CD4-positive, alpha-beta T cell (primary cell): ENCODE results near the gene FRMD4B. TPM values are rescaled to one million over a fixed set of nuclear protein-coding genes. Genes with fewer than 3 reads are reported as not detected.

Experiments
- ATAC-seq: fragments of 200-7000 bp; cut with Tn5 transposase; one replicate; pipeline ENCODE4 v1.10.0; 2022; ENCODE audit warnings: mild to moderate bottlenecking; ENCODE audit not compliant: poor library complexity
- CTCF ChIA-PET: fragments of 350-600 bp; sonication (Branson Sonifier 250); formaldehyde crosslinking; loops from one replicate; lab custom pipeline; 2021; ENCODE audit warnings: antibody characterized with exemption, inconsistent platforms; lab: Charles Lee
- POLR2A ChIA-PET: fragments of 350-600 bp; sonication (Branson Sonifier 250); formaldehyde crosslinking; loops from one replicate; lab custom pipeline; 2021; ENCODE audit warnings: antibody characterized with exemption, inconsistent platforms; lab: Charles Lee
- DNase-seq, 14 experiments: peaks; one replicate each; pipeline ENCODE4 v3.0.0-alpha.2; 2013 to 2020; ENCODE audit warnings: mixed read lengths in 2 of 14
- H3K27ac ChIP-seq, 2 donors: one replicate each; pipeline versions ENCODE4 v1.5.1 to v1.7.0; 2013; ENCODE audit warnings: low read length in 2 of 2, low read depth in 1 of 2, mild to moderate bottlenecking in 1 of 2
- H3K27me3 ChIP-seq, 2 experiments: 1 replicate in 1 of 2; 2 replicates in 1 of 2; pipeline versions ENCODE4 v1.6.1 to v1.7.0; 2013; ENCODE audit warnings: low read length in 2 of 2, control low read depth in 1 of 2, mild to moderate bottlenecking in 1 of 2, moderate library complexity in 1 of 2; ENCODE audit not compliant: insufficient read depth in 2 of 2, control insufficient read depth in 1 of 2
- H3K36me3 ChIP-seq: one replicate; pipeline ENCODE4 v1.6.1; 2013; ENCODE audit warnings: low read length, control low read depth; ENCODE audit not compliant: insufficient read depth
- H3K4me1 ChIP-seq: one replicate; pipeline ENCODE4 v1.6.1; 2013; ENCODE audit warnings: low read length, control low read depth; ENCODE audit not compliant: insufficient read depth
- H3K4me3 ChIP-seq: one replicate; pipeline ENCODE4 v1.5.1; 2013; ENCODE audit warnings: mild to moderate bottlenecking, low read length, moderate library complexity
- H3K9me3 ChIP-seq, 2 experiments: 1 replicate in 1 of 2; 2 replicates in 1 of 2; pipeline versions ENCODE4 v1.6.1 to v1.7.0; 2013; ENCODE audit warnings: low read length in 2 of 2, mild to moderate bottlenecking in 2 of 2, control low read depth in 1 of 2, moderate library complexity in 1 of 2; ENCODE audit not compliant: control insufficient read depth in 1 of 2, insufficient read depth in 1 of 2
- H3K27ac Mint-ChIP-seq: one replicate; pipeline ENCODE4 v1.8.0; 2020; ENCODE audit warnings: mixed read lengths
- H3K27me3 Mint-ChIP-seq: one replicate; pipeline ENCODE4 v1.8.0; 2021; ENCODE audit warnings: mixed read lengths
- H3K36me3 Mint-ChIP-seq: one replicate; pipeline ENCODE4 v1.8.0; 2021; ENCODE audit warnings: low read depth, mixed read lengths
- H3K4me1 Mint-ChIP-seq: one replicate; pipeline ENCODE4 v1.8.0; 2021; ENCODE audit warnings: low read depth, mixed read lengths
- H3K4me3 Mint-ChIP-seq: one replicate; pipeline ENCODE4 v1.8.0; 2020; ENCODE audit warnings: mild to moderate bottlenecking, mixed read lengths
- H3K9me3 Mint-ChIP-seq: one replicate; pipeline ENCODE4 v1.8.0; 2020; ENCODE audit warnings: mixed read lengths
- intact Hi-C, 2 experiments: fragments of 100-400 bp; cut with DNase I in 1 of 2; cut with micrococcal nuclease in 1 of 2; formaldehyde crosslinking; loops; one replicate each; pipeline versions ENCODE4 v1.15.1 to v1.9.0; 2023 to 2025; cut with DNase I, micrococcal nuclease
- total RNA-seq, 174 experiments: library from RNA in 2 of 174; stranded (reverse) in 2 of 174; gene quantifications; one replicate each; pipeline ENCODE4 v1.2.3 and lab custom pipeline; 2021 to 2026
- TF ChIP-seq, protein P1 (sequence below): fragments of 200-600 bp; IDR thresholded peaks from one replicate; pipeline ENCODE4 v1.8.0; 2022; ENCODE audit warnings: antibody characterized with exemption, mild to moderate bottlenecking

Gene FRMD4B
- total RNA-seq, 2 experiments from 2014 or later = 5.5 to 7.7 TPM

DNA sequence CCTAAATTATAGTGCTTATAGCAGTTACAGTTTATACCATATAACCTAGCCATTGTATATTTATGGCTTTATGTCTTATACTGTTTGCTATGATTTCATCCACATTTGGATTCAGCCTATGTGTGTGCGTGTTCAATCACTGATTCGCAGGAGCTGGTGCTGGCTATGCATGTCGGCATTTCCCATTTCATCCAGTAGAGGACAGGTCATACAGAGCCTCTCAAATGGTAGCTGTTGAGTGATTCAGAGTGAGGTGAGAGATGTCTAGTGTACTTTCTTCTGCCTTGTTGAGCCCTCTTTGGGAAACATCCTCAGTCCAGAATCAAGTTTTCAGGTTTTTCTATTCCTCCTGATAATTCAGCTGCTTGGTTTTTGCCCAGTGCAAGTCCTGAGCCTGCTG lies 76.1 kb downstream of the FRMD4B start:
- Mint-ChIP-seq H3K9me3 (no peaks in the 10 kb centered on the region), H3K27ac (no peak overlapping the region), H3K4me3 (no peak overlapping the region), H3K36me3 (no peaks in the 10 kb centered on the region), H3K4me1 (peaks cover 4% of the 10 kb centered on the region), H3K27me3 (no peaks in the 10 kb centered on the region)
- ATAC-seq = no peak
- no peaks in the 10 kb centered on the region for H3K27me3 ChIP-seq
- ChIA-PET POLR2A (no interaction called here), CTCF (interaction anchor here (0.6 to 1.2 kb wide), 2 partner anchors 46 to 278 kb away, joined by 3 to 4 read pairs; no protein-coding TSS in a partner anchor)
- no peaks in the 10 kb centered on the region for H3K36me3 ChIP-seq
- H3K9me3 ChIP-seq = no peaks in the 10 kb centered on the region
- DNase-seq = no peak
- H3K27ac ChIP-seq = no peak overlapping the region
- TF ChIP-seq, protein P1, sequence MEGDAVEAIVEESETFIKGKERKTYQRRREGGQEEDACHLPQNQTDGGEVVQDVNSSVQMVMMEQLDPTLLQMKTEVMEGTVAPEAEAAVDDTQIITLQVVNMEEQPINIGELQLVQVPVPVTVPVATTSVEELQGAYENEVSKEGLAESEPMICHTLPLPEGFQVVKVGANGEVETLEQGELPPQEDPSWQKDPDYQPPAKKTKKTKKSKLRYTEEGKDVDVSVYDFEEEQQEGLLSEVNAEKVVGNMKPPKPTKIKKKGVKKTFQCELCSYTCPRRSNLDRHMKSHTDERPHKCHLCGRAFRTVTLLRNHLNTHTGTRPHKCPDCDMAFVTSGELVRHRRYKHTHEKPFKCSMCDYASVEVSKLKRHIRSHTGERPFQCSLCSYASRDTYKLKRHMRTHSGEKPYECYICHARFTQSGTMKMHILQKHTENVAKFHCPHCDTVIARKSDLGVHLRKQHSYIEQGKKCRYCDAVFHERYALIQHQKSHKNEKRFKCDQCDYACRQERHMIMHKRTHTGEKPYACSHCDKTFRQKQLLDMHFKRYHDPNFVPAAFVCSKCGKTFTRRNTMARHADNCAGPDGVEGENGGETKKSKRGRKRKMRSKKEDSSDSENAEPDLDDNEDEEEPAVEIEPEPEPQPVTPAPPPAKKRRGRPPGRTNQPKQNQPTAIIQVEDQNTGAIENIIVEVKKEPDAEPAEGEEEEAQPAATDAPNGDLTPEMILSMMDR = no peak
- no peak overlapping the region for H3K4me3 ChIP-seq
- intact Hi-C loops = loop anchor here in 1 of 2 experiments (10.0 kb wide), 1 partner anchor 295 kb away; the partner anchor contains the start of gene EOGT
- no peaks in the 10 kb centered on the region for H3K4me1 ChIP-seq

DNA sequence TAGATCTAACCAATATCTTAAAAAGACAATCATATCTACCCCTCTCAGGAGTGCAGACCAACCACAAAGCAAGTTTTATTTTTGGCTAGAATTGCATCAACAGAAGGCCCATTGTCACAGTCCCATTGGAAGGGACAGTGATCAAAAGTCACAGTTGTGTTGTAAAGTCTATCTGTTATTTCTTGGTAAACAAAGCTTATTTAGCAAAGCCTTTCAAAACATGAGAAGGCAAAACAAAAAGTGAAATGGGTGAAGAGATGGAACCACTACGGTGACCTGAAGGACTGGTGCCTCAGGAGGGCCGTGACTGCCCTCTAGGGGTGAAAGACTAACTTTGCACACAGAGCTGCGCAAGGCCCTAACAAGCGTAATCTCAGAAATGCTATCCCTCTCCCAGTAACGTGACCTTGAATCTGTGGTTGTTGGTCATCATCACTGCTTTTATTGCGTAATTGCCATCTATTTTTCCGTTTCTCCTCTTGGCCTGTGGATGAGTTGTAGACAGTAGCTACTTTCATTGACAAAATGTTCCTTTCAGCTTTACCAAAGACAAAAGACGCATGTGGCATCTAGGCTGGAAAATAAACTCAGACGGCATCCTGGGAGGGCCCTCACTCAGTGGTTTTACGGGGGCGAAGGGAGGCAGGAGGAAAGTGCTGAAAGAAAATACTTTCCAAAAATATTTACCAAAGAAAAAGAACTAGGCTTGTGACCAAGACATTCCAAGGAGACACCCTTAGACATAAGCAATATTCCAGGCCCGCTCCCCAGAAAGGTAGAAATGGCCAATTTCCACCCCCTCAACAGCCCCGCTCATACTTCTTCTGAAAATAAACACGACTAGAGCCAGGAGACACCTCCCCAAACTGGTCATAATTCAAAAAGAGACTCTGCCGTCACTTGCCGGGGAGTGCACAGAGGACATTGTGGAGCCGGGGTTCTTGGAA lies 79.4 kb downstream of the FRMD4B start:
- ATAC-seq = peak; percentile 99
- H3K36me3 Mint-ChIP-seq = no peaks in the 10 kb centered on the region
- H3K27me3 Mint-ChIP-seq = no peaks in the 10 kb centered on the region
- H3K27ac Mint-ChIP-seq = no peak overlapping the region
- CTCF ChIA-PET = interaction anchor here (0.6 to 3.8 kb wide), 24 partner anchors 8 to 217 kb away, joined by 3 to 107 read pairs (median 4); no protein-coding TSS in a partner anchor
- no peaks in the 10 kb centered on the region for H3K9me3 Mint-ChIP-seq
- H3K4me1 Mint-ChIP-seq = peaks cover 4% of the 10 kb centered on the region
- Histone ChIP-seq H3K27ac (no peak overlapping the region), H3K4me3 (no peak overlapping the region), H3K27me3 (no peaks in the 10 kb centered on the region), H3K36me3 (no peaks in the 10 kb centered on the region), H3K4me1 (no peaks in the 10 kb centered on the region), H3K9me3 (no peaks in the 10 kb centered on the region)
- no peak overlapping the region for H3K4me3 Mint-ChIP-seq
- DNase-seq = peak; percentile 39 to 87 (median 60)
- POLR2A ChIA-PET = interaction anchor here (1.3 kb wide), 1 partner anchor 144 kb away, joined by 8 read pairs; no protein-coding TSS in a partner anchor
- TF ChIP-seq, protein P1 = peak; percentile 95
- intact Hi-C loops = loop anchor here (1.0 to 10.0 kb wide), 3 partner anchors 145 to 292 kb away; partner anchors contain the start of gene EOGT (in 1 of the 2)

DNA sequence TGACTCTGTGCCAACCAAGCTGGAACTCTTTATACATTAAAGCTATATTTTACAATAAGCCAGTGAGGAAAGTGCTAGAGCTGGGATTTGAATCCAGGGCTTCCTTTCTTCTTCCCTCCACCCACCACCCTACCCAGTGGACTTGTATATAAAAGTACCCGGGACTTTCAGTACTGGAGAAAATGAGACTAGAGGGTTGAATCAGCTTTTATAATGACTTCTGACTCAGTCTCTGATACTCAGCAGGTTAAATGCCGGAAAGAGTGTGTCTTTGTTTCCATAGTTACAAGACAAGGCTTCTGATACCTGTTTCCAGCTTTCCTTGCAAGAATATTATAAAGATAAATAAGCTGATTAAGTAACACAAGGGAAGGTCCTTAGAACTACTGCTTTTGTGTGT lies 80.9 kb downstream of the FRMD4B start:
- Histone ChIP-seq H3K4me3 (no peak overlapping the region), H3K27ac (no peak overlapping the region), H3K27me3 (no peaks in the 10 kb centered on the region), H3K9me3 (no peaks in the 10 kb centered on the region), H3K36me3 (no peaks in the 10 kb centered on the region), H3K4me1 (no peaks in the 10 kb centered on the region)
- ATAC-seq (no peak), DNase-seq (no peak)
- intact Hi-C loops = loop anchor here in 1 of 2 experiments (10.0 kb wide), 1 partner anchor 290 kb away; the partner anchor contains the start of gene EOGT
- Mint-ChIP-seq H3K4me3 (no peak overlapping the region), H3K9me3 (no peaks in the 10 kb centered on the region), H3K27ac (no peak overlapping the region), H3K27me3 (no peaks in the 10 kb centered on the region), H3K36me3 (no peaks in the 10 kb centered on the region), H3K4me1 (peaks cover 4% of the 10 kb centered on the region)
- TF ChIP-seq, protein P1 = no peak
- ChIA-PET POLR2A (interaction anchor here (0.5 kb wide), 1 partner anchor 241 kb away, joined by 3 read pairs; no protein-coding TSS in a partner anchor), CTCF (interaction anchor here (1.5 to 3.8 kb wide), 2 partner anchors 145 to 184 kb away, joined by 6 to 107 read pairs; no protein-coding TSS in a partner anchor)
